Activated CD8-positive, alpha-beta memory T cell treated with anti-CD3 and anti-CD28 coated beads, Interleukin-2, amount 10 ng/mL, durations not matched to agents 7 days and 5 days (primary cell): ENCODE measurements around the gene AATK. TPM values are rescaled to one million over a fixed set of nuclear protein-coding genes. Genes with fewer than 3 reads are reported as not detected.

Source experiments
- ATAC-seq: fragments of 150-1000 bp; cut with Tn5 transposase; one replicate; pipeline ENCODE4 v1.10.0; 2021; ENCODE audit warnings: moderate library complexity
- CTCF ChIA-PET: fragments of 350-600 bp; sonication (Branson Sonifier 250); formaldehyde crosslinking; loops from one replicate; lab custom pipeline; 2021; ENCODE audit warnings: antibody characterized with exemption; lab: Charles Lee
- DNase-seq: peaks from one replicate; pipeline ENCODE4 v3.0.0-alpha.2; 2020
- H3K27ac Mint-ChIP-seq: one replicate; pipeline ENCODE4 v1.8.0; 2021; ENCODE audit warnings: mild to moderate bottlenecking, mixed read lengths
- H3K27me3 Mint-ChIP-seq: one replicate; pipeline ENCODE4 v1.8.0; 2021; ENCODE audit warnings: mixed read lengths
- H3K36me3 Mint-ChIP-seq: one replicate; pipeline ENCODE4 v1.8.0; 2021; ENCODE audit warnings: mild to moderate bottlenecking, mixed read lengths
- H3K4me1 Mint-ChIP-seq: one replicate; pipeline ENCODE4 v1.8.0; 2021; ENCODE audit warnings: mixed read lengths
- H3K4me3 Mint-ChIP-seq: one replicate; pipeline ENCODE4 v1.8.0; 2021; ENCODE audit warnings: mild to moderate bottlenecking, moderate library complexity, mixed read lengths
- H3K9me3 Mint-ChIP-seq: one replicate; pipeline ENCODE4 v1.8.0; 2022; ENCODE audit warnings: low read depth, mixed read lengths
- total RNA-seq, 2 experiments: library from RNA; stranded (reverse); gene quantifications; one replicate each; pipeline ENCODE4 v1.2.3, GENCODE V29; 2021

The AATK gene
- total RNA-seq, 2 experiments from 2014 or later: 0.06 to 0.26 TPM

GRCh38 chr17:81183316-81183715 lies 17.3 kb upstream of the AATK start:
- no peak overlapping the region for H3K4me3 Mint-ChIP-seq
- H3K9me3 Mint-ChIP-seq: no peaks in the 10 kb centered on the region
- no peaks in the 10 kb centered on the region for H3K27me3 Mint-ChIP-seq
- DNase-seq (no peak), ATAC-seq (no peak)
- H3K27ac Mint-ChIP-seq: no peak overlapping the region
- CTCF ChIA-PET: no interaction called here
- H3K36me3 Mint-ChIP-seq: no peaks in the 10 kb centered on the region
- no peaks in the 10 kb centered on the region for H3K4me1 Mint-ChIP-seq

- DNase-seq (no peak), ATAC-seq (no peak)
- H3K27me3 Mint-ChIP-seq: no peaks in the 10 kb centered on the region
- no peaks in the 10 kb centered on the region for H3K4me1 Mint-ChIP-seq
- no peaks in the 10 kb centered on the region for H3K36me3 Mint-ChIP-seq
- H3K27ac Mint-ChIP-seq: no peak overlapping the region
- H3K9me3 Mint-ChIP-seq: no peaks in the 10 kb centered on the region
- CTCF ChIA-PET: no interaction called here
- no peak overlapping the region for H3K4me3 Mint-ChIP-seq
Observed at GRCh38 chr17:81182596-81182995, 16.6 kb upstream of the AATK start.

- Mint-ChIP-seq H3K4me3 (no peak overlapping the region), H3K4me1 (no peaks in the 10 kb centered on the region), H3K36me3 (no peaks in the 10 kb centered on the region), H3K27ac (no peak overlapping the region), H3K9me3 (no peaks in the 10 kb centered on the region), H3K27me3 (no peaks in the 10 kb centered on the region)
- ATAC-seq: no peak
- DNase-seq: no peak
- CTCF ChIA-PET: no interaction called here
Observed at GRCh38 chr17:81181811-81182185, 15.8 kb upstream of the AATK start.

- no peak overlapping the region for H3K4me3 Mint-ChIP-seq
- H3K9me3 Mint-ChIP-seq: no peaks in the 10 kb centered on the region
- H3K27ac Mint-ChIP-seq: no peak overlapping the region
- DNase-seq (no peak), ATAC-seq (no peak)
- H3K4me1 Mint-ChIP-seq: no peaks in the 10 kb centered on the region
- H3K27me3 Mint-ChIP-seq: no peaks in the 10 kb centered on the region
- H3K36me3 Mint-ChIP-seq: no peaks in the 10 kb centered on the region
- CTCF ChIA-PET: no interaction called here
Observed at GRCh38 chr17:81180836-81181810, 15.1 kb upstream of the AATK start.

- Mint-ChIP-seq H3K36me3 (no peaks in the 10 kb centered on the region), H3K4me3 (no peak overlapping the region), H3K9me3 (no peaks in the 10 kb centered on the region), H3K4me1 (no peaks in the 10 kb centered on the region), H3K27ac (no peak overlapping the region), H3K27me3 (no peaks in the 10 kb centered on the region)
- CTCF ChIA-PET: no interaction called here
- DNase-seq (no peak), ATAC-seq (no peak)
Observed at GRCh38 chr17:81179861-81180260, 13.8 kb upstream of the AATK start.

- Mint-ChIP-seq H3K9me3 (no peaks in the 10 kb centered on the region), H3K27ac (no peak overlapping the region), H3K36me3 (no peaks in the 10 kb centered on the region), H3K4me1 (no peaks in the 10 kb centered on the region), H3K4me3 (no peak overlapping the region), H3K27me3 (no peaks in the 10 kb centered on the region)
- DNase-seq (no peak), ATAC-seq (no peak)
- CTCF ChIA-PET: no interaction called here
Observed at GRCh38 chr17:81179220-81179619, 13.2 kb upstream of the AATK start.

- Mint-ChIP-seq H3K27me3 (peaks cover 7% of the 10 kb centered on the region), H3K9me3 (no peaks in the 10 kb centered on the region), H3K27ac (no peak overlapping the region), H3K36me3 (no peaks in the 10 kb centered on the region), H3K4me1 (no peaks in the 10 kb centered on the region), H3K4me3 (no peak overlapping the region)
- CTCF ChIA-PET: no interaction called here
- no peak for ATAC-seq
- no peak for DNase-seq
Observed at GRCh38 chr17:81178136-81179091, 12.4 kb upstream of the AATK start.

GRCh38 chr17:81176666-81177065 lies 10.6 kb upstream of the AATK start:
- H3K27ac Mint-ChIP-seq: no peak overlapping the region
- H3K9me3 Mint-ChIP-seq: no peaks in the 10 kb centered on the region
- H3K4me1 Mint-ChIP-seq: no peaks in the 10 kb centered on the region
- H3K4me3 Mint-ChIP-seq: no peak overlapping the region
- no peak for ATAC-seq
- DNase-seq: no peak
- H3K27me3 Mint-ChIP-seq: peaks cover 8% of the 10 kb centered on the region
- CTCF ChIA-PET: no interaction called here
- no peaks in the 10 kb centered on the region for H3K36me3 Mint-ChIP-seq

DNA sequence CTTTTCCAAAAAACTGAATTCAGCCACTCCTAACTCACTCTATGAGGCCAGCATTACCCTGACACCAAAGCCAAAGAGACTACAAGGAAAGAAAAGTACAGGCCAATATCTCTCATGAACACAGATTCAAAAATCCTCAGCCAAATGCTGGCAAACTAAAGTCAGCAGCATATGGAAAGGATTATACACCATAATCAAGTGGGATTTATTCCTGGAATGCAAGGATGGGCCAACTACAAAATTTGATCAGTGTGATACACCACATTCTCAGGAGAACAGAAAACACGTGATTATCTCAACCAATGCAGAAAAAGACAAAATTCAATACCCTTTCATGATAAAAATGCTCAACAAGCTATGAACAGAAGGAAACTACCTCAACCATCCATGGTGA lies 7.7 kb upstream of the AATK start:
- no peak overlapping the region for H3K27ac Mint-ChIP-seq
- DNase-seq (no peak), ATAC-seq (no peak)
- CTCF ChIA-PET: interaction anchor here (1.2 kb wide), 1 partner anchor 11 kb away, joined by 3 read pairs; no protein-coding TSS in a partner anchor
- no peaks in the 10 kb centered on the region for H3K36me3 Mint-ChIP-seq
- no peak overlapping the region for H3K4me3 Mint-ChIP-seq
- peaks cover 8% of the 10 kb centered on the region for H3K27me3 Mint-ChIP-seq
- no peaks in the 10 kb centered on the region for H3K9me3 Mint-ChIP-seq
- H3K4me1 Mint-ChIP-seq: no peaks in the 10 kb centered on the region

DNA sequence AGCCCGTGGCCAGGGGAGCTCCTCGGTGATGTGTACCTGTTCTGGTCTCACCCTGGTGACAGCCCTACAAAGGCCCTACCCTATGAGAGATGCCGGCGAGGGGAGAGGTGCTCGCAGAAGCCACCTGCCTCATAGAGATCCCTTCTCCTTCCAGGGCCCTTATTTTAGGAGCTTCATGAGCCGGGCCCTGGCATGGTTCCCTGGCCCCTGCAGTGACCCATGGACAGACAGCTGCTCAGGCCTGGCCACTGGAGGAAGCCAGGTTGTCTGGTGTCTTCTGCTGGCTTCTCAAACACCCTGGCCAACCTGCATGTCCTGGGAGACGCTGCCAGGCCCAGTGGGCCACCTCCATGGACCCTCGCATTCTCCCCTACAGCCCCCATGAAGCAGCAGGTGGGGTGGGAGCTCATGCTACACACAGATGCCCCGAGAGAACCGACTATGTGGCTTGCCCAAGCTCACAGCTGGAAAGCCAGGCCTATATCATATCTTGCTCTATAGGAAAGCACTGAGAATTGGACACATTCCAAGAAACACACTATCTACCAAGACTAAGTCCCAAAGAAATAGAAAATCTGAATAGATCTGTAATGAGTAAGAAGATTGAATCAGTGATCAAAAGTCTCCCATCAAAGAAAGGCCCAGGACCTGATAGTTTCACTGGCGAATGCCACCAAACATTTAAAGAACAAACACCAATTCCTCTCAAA lies 7.2 kb upstream of the AATK start:
- no peak for DNase-seq
- CTCF ChIA-PET: interaction anchor here (1.2 kb wide), 1 partner anchor 11 kb away, joined by 3 read pairs; no protein-coding TSS in a partner anchor
- Mint-ChIP-seq H3K36me3 (no peaks in the 10 kb centered on the region), H3K9me3 (no peaks in the 10 kb centered on the region), H3K27me3 (peaks cover 10% of the 10 kb centered on the region), H3K4me3 (no peak overlapping the region), H3K4me1 (no peaks in the 10 kb centered on the region), H3K27ac (no peak overlapping the region)
- no peak for ATAC-seq

- DNase-seq (no peak), ATAC-seq (no peak)
- H3K4me1 Mint-ChIP-seq: no peaks in the 10 kb centered on the region
- H3K27me3 Mint-ChIP-seq: peaks cover 14% of the 10 kb centered on the region
- no peak overlapping the region for H3K4me3 Mint-ChIP-seq
- no peaks in the 10 kb centered on the region for H3K9me3 Mint-ChIP-seq
- CTCF ChIA-PET: no interaction called here
- no peaks in the 10 kb centered on the region for H3K36me3 Mint-ChIP-seq
- H3K27ac Mint-ChIP-seq: no peak overlapping the region
Observed at GRCh38 chr17:81171941-81172340, 5.9 kb upstream of the AATK start.

DNA sequence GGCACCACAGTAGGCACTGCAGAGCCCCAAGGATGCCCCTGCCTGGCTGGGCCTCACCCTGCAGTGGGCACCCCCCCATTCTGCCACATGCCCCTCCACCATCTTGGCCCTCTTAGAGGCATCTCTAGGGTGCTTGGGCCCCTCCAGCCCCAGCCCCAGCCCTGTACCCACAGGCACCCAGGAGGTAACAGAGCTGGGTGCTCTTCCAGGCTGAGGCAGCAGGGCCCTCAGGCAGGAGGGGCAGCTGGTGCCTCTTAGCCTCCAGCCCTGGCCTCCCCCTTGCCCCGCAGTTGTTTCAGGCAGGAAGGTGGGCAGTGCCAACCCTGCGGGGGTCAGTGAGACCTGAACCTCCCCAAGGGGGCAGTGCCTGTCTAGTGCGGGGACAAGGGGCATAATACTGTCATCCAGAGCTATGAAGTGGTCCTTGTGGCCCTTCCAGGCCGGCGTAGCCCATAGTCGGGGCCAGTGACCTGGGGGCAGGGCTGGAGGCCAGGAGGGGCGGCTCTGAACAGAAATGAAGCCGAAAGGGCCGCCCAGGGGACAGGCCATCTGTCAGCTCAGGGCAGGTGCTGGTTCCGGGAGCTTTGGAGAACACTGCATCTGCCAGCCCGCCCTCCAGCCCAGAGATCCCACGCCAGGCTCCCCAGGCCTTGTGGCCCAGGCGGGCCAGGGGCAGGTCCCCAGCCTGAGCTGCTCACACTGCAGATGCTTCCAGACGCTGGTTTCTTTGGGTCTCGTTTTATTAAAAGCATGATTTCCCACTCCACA lies 4.9 kb upstream of the AATK start:
- no peak for DNase-seq
- CTCF ChIA-PET: no interaction called here
- no peaks in the 10 kb centered on the region for H3K4me1 Mint-ChIP-seq
- no peak overlapping the region for H3K4me3 Mint-ChIP-seq
- peaks cover 14% of the 10 kb centered on the region for H3K27me3 Mint-ChIP-seq
- no peak overlapping the region for H3K27ac Mint-ChIP-seq
- H3K9me3 Mint-ChIP-seq: no peaks in the 10 kb centered on the region
- ATAC-seq: no peak
- no peaks in the 10 kb centered on the region for H3K36me3 Mint-ChIP-seq
